Stimulated activated CD4-positive, alpha-beta T cell treated with anti-CD3 and anti-CD28 coated beads, Interleukin-15, amount 100 ng/mL, for 1 hour (primary cell): ENCODE measurements around the gene CFAP92.
A peak's percentile ranks its signal among the peaks of the same experiment; 100 is the strongest.
"Not testable (repeated sequence)": the region's sequence is repeated elsewhere in the genome, so short reads cannot be mapped to it uniquely, and the experiment has no call there.

Source experiments
- DNase-seq, 2 donors: peaks; one replicate each; pipeline ENCODE4 v3.0.0-alpha.2; 2020; ENCODE audit warnings: low read depth in 1 of 2, low spot score in 1 of 2

The CFAP92 gene

DNA sequence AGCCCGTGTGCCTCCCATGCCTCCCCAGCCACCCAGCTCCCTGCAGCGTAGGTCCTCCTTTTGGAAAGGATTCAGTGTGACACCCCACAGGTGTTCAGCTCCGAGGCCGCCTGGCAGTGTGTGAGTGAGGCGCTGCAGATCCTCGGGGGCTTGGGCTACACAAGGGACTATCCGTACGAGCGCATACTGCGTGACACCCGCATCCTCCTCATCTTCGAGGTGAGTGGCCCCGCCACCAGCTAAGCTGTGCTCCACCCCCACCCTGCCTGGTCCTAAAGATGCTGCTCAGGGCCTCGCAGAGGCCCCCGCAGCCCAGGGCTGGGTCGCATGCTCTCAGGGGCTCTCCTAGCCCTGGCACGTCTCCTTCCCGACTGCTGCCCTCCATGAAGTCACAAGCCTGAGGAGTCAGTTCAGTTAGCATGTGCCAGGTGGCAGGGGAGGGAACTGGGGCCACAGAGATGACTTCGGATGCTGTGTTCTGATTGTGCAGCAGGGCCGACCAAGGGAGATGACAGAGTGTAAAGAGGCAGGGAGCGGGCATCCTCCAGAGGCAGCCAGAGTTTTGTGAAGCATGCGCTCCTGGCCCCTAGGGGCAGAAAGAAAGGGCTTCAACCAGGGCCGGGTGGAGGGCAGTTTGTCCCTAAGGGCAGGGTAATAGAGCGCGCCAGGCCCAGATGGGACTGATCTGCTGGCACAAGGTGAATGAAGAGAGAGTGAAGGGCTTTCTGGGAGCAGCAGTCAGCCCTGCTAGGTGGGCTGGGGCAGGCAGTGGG lies 87.7 kb downstream of the CFAP92 start:
- no peak for DNase-seq

DNA sequence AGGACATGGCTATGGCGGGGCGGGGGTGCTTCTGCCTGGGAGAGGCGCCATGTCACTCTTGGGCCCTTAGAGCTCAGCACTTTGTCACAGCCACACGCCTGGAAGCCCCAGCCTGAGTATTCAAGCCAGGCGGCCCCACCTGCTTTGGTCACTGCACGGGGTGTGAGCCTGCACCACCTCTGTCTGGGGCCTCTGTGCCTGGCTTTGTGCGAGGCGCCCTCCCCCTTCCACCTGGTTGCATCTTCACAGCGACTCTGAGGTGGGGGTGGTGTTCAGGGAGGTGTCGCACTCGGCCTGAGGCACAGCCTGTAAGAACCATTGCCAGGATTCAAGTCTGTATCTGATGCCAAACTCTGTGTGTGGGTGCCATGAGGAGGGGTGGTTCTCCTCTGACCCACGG lies 90.4 kb downstream of the CFAP92 start:
- no peak for DNase-seq

DNA sequence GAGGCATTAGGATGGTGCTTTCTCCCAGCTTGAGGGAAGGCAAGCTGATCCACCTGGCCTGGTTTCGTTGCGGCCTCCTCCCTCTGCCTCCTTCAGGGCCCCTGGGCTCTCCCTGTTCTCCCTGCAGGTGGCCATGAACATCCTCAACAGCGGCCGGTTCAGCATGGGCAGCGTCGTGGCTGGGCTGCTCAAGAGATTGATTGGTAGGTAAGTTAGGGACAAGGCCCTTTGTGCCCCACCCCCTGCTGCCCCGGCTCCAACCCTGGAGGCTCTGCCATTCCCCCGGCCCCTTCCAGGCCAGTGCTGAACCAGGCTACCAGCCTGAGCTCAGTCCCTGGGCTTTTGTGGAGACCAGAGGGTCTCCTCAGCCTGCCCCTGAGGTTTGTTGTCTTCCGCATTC lies 91.5 kb downstream of the CFAP92 start:
- DNase-seq, result no peak

DNA sequence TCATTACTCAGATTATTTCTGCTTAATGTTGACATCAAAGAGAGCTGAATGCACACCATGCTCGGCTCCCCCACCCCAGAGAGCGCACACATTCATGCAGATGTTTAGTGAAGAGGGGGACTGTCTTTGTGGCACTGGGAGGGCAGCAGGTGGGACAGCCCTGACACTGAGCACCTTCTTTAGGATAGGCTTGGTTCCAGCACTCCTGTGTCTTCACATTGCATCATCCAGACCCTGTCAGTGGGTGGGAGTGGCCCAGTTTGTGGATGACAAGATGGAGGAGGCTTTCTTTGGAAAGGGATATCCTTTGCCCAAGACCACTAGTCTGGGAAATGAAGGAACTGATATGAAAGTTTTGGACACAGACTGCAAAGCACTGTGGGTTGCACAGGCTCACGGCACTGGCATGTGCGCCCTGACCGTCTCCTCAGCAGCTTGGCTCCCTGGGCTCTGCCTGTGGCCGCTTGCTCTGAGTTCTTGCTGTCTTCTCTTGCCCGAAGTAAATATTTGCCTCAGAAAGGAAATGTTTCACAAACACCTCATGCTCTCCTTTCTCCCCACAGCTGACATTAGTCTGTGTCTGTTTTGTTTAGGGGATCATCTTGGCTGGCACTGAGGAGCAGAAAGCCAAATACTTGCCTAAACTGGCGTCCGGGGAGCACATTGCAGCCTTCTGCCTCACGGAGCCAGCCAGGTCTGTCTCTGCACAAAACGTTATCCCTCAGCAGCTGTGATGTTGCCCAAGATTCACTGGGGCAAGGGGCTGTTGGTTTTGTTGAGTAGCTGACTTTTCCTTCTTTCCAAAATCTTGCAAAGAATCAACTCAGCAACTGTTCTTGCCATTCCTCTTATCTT lies 97.8 kb downstream of the CFAP92 start:
- no peak for DNase-seq

DNA sequence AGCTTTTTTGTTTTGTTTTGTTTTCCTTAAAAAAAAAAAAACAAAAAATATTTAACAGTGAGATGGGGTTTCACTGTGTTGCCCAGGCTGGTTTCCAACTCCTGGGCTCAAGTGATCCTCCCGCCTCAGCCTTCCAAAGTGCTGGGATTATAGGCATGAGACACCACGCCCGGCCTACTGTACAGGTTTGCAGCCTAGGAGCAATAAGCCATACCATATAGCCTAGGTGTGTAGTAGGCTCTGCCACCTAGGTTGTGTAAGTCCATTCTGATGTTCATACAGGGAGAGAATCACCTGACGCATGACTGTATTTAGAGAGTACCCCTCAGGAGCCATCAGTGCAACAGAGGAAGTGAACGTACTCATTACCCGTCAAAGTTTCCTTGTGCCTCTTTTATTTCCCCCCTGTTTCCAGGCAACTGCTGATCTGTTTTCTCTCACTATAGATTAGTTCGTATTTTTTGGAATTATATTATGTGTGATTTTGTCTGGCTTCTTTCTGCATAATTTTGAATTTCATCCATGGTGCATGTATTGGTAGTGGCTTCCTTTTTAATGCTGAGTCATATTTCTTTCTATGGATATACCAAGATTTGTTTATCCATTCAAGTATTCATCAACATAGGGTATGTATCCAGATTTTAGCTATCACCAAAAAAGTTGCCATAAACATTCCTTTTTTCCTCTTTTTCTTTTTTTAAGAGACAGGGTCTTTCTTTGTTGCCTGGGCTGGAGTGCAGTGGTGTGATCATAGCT lies 104.6 kb downstream of the CFAP92 start:
- DNase-seq, result no peak

DNA sequence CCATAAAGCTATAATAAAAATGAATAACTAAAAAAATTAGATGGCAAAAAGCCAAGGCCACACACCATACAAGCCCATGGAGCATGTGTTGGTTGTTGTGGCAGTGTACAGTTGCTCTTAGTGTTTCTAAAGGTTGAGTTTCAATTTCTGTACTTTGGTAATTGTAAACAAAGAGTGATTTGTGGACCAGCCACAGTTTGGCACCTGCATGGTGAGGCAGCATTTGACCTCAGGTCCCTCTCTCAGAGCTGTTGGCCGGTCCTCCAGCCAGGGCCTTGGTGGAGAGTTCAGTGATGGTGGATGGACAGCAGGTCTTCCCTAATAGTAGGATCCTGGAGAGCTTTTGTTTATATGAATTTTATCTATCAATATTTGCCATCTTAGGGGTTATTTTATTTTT lies 108.9 kb downstream of the CFAP92 start:
- no peak for DNase-seq

DNA sequence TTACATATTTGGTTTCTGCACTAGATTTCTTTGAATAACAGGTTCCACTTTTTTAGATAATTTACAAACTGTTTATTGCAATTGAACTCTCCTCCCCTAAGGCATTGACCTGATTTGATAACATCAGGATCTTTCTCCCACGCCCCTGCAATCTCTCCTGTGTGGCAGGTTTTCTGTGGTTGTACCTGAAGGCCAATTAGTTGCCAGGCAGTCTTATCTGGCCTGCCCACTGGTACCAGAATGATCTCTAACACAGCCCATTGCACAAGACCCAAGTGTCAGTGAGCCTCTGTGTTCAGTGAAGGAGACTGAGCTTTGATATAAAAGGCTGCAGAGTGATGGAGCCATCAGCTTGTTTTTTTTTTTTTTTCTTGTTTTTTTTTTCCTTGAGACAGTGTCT lies 111.2 kb downstream of the CFAP92 start:
- DNase-seq, result no peak

DNA sequence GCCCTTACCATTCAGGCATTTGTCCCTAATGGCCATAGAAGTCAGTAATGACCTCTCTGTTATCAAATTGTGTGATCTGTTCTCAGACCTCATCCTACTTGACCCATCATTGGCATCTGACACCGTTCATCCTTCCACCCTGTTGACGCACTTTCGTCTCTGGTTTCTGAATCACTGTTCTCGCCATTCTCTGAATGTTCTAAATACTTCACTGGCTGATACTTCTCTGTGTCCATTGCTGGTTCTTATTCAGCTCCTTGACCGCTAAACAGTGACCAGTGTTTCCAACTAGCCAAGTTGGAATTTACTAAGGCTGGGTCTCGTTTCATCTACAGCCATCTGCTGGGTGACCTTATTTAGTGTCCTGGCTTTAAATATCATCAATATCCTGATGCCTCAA lies 112.3 kb downstream of the CFAP92 start:
- DNase-seq, result no peak

DNA sequence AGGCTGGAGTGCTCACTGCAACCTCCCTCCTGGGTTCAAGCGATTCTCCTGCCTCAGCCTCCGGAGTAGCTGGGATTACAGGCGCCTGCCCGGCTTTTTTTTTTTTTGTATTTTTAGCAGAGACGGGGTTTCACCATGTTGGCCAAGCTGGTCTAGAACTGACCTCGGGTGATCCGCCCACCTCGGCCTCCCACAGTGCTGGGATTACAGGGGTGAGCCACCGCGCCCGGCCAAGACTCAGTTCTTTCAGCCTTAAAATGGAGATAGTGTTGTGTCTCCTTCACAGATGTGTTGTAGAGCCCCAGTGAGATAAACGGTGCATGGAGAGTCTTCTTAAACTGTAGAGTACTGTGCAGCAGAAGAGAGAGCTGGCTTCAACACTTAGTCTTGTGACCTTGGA lies 113.4 kb downstream of the CFAP92 start:
- DNase-seq, result not testable (repeated sequence)

DNA sequence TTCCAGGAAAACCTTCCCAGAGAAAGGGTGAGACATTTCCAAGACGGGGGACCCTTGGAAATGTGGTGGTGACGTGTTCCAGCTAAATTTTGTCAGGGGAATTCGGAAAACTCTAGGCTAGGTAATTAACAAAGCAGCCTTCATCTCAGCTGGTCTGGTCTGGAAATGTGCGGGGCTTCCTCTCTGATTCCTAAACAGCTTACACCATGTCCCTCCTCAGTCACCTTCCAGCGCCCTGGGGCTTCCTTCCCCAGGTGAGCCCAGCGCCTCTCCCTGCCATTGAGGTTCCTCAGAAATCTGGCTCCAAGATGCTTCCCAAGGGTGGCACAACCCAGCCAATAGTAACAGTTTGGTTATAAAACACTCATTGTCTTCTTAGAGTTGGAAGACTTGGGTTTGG lies 113.9 kb downstream of the CFAP92 start:
- DNase-seq, result no peak

DNA sequence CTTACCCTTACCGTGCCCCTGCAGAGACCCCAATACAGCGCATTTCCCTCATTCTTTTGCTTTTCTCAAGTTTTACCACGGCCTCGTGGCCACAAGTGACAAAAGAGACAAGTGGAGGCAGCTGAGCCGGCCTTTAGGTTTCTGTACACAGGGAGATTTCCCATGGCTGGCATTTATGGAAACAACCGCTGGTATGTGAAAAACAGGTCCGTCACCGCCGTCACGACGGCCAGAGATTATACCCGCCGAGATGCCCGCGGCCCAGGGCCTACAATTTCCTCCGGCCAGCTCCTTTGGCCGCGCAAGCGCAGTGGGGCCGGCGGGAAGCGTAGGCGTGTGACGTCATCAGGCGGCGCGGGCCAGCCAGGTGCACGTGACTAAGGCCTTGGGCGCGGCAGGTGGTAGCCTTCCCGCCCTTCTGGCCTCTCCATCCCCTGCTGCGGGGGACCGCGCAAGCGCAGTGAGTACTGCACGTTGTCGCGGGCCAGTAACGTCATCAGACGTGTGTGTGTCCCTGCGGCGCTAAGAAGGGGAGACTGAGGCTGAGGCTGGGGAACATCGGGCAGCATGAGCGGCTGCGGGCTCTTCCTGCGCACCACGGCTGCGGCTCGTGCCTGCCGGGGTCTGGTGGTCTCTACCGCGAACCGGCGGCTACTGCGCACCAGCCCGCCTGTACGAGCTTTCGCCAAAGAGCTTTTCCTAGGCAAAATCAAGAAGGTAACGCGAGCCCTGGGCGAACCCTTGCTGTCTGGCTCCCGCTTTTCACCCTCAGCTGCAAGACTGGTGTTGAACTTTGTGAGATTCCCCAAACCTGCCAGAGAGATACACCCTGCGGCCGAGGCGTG lies 114.5 kb downstream of the CFAP92 start, which contains the start of gene ACAD9:
TSS of gene ACAD9 (plus strand) at position 496 of the 845 bp plus-strand sequence. CDS start at position 568, 72 bp downstream.
- DNase-seq, result peak; percentile 95

DNA sequence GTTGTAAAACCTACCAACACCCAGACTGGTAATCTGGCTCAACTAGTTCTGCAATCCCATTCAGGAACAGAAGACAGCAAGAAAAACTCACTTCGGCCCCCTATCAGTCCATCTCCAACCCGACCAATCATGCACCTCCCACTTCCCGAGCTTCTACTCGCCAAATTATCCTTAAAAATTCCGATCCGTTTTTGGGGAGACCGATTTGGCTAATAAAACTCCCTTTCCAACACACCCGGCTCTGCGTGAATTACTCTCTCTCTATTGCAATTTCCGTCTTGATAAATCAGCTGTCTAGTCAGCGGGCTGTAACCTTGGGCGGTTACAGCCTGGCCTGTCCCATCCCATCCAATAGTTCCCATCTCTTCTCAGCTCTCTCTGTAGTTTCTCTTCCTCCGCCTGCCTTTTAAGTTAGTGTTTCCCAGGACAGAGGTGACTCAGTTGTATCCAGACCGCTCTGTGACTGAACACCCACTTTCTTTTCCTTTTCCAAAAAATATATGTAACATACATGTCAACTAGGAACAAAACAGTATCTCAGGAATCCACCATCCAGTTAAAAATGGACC lies 115.2 kb downstream of the CFAP92 start:
- peak in 1 of 2 donors; percentile 3 for DNase-seq

DNA sequence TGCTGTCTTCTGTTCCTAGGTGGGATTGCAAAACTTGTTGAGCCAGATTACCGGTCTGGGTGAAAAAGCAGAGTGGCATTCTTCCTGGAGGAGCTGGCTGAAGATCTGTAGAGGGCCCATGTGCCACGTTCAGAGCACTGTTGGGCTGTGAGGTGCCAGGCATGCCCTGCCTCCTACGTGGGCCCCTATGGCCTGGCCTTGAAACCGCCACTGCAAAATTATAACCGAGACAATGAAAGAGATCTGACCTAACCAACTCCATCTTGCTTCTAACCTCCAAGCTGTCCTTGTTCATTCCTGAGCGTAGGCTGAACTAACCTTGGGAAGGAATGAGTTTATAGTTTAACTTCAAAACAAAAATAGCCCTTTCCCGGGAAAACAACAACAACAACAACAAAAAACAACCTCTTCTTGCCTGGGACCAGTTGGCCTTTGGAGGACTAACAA lies 115.8 kb downstream of the CFAP92 start:
- no peak for DNase-seq

DNA sequence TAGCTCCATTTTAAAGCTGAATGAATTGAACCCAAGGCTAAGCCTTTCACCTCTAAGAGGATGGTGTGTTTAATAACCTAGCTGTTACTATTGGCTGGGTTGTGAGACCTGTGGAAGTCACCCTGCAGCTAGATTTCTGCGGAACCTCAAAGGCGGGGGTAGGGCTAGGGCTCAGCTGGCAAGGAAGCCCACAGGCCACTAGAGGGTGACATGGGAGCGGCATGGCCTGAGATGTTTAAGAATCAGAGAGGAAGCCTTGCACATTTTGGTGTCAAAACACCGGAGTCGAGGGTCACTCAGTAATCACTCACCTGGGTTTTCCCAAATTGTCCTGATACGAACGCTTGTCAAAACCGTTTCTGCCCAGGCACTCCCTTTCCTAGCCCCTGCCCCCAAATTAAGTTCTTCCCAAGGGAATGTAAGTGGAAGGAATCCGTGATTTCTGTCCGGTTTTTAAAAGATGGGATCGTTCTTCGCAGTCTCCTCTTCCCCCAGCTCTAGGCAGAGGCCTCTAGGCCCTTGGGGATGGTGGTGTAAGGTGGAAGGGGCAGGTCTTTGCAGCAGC lies 118.2 kb downstream of the CFAP92 start:
- DNase-seq, result peak; percentile 38 to 42

DNA sequence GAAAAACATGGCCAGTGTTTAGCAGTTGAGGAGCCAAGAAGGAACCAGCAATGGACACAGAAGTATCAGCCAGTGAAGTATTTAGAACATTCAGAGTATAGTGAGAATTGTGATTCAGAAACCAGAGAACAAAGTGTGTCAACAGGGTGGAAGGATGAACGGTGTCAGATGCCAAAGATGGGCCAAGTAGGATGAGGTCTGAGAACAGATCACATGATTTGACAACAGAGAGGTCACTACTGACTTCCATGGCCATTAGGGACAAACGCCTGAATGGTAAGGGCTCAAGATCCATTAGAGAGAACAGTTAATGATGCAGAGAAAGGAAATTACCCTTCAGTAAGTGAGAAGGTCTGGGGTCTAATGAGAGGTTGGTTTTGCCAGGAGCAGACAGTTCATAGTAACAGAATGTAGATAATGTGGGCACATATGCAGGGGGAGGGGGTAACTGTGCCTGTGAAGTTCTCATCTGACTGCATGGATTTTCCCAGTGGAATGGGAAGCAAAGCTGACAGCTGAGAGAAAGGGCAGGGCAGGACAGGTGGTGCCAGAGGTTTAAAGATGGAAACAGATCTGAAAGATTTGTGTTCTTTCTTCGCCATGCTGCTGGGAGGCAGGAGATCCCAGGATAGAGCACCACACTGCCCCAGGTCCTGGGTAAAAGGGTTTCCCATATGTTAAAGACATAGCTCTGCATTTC lies 119.2 kb downstream of the CFAP92 start:
- DNase-seq, result no peak

DNA sequence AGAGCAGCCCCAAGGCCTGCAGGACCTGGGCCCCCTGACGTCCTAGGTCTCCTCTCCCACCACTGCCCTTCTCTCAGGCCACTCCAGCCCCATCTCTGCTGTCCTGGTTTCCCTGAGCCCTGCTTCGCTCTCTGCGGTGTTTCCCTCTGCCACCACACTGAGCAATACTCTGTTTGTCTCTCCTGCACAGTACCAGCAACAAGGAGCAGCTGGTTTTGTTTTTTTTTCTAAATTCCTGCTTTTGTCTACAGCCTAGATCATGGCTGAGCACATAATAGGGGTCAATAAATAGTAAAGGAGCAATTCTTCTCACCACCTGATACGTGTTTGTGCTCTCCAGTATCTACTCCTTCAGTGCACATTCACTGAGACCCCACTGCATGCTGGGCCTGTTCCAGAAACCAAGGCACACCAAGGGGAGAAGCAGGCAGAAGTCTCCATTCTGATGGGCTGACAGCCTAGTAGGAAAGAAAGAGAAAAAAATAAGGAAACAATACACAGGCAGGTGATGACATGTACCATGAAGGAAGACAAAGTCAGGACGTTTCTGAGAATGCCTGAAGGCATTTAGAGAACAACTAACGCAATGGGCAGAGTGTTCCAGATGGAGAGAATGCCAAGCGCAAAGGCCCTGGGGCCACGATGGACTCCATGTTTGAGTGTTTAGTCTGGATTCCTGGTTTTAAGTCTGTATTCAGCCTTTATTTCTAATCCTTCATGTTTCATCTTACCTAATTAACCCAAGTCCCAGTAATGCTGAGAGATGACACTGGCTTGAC lies 120.4 kb downstream of the CFAP92 start:
- no peak for DNase-seq

DNA sequence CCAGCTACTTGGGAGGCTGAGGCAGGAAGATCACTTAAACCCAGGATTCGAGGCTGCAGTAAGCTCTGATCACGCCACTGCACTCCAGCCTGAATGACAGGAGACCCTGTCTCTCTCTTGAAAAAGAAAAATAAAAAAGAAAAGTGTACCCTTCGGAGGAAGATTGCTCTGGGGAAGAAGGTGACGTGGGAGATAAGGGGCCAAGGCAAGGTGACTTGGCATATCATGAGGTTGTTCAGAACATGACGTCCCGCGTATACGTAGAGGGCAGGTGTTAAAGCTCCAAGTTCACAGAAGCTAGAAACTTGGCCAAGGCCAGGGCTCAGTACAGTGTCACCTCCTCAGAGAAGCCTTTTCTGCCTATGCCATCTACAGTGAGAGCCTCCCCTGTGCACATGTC lies 121.1 kb downstream of the CFAP92 start:
- no peak for DNase-seq

DNA sequence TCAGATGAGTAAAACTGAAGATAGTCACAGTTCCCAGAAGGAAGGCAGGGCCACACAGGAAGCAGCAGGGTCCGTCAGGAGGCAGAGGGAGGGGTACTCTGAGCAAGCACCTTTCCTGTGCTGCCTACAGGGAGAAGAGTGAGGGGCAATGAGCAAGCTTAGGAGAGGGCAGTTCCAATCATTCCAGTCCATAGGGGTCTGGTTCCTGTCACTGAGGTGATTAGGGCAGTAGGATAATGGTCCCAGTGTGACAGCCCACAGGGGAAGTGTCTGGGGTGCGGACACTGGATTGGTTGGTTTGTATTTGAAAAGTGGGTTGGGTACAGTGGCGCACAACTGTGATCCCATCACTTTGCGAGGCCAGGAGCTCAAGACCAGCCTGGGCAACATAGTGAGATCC lies 121.6 kb downstream of the CFAP92 start:
- DNase-seq, result no peak

DNA sequence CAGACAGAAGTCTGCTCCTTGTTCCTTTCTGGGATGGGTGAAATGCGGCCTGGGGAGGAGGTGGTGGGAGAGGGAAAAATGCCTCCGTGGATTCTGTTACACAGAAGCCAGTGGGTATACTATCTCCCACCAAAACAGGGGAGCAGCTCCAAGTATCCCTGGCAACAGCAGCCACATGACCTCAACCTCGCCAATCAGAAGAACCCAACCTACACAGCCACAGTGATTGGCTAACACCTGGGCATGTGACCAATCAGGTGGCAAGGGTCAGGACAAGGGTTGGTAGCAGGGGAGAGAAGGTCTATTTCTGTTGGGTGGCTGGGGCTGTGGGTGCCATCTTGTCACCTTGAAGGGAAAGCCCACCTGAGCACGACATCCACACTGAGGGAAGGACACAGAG lies 123.5 kb downstream of the CFAP92 start:
- DNase-seq, result no peak
